DND-41 (cell line): Measurements from ENCODE around the gene UST.

ENCODE experiments used
- EZH2 ChIP-seq: IDR thresholded peaks from 3 replicates; pipeline ENCODE4 v1.6.1; 2012; ENCODE audit warnings: borderline replicate concordance, low read depth, mild to moderate bottlenecking, moderate library complexity, low read length, inconsistent platforms; ENCODE audit not compliant: severe bottlenecking
- TF ChIP-seq, protein P1 (sequence below): IDR thresholded peaks from 2 replicates; pipeline ENCODE4 v1.5.1; 2012; ENCODE audit warnings: borderline replicate concordance, low read length, moderate library complexity, mild to moderate bottlenecking; ENCODE audit not compliant: poor library complexity, severe bottlenecking; ENCODE audit errors: extremely low read depth

DNA sequence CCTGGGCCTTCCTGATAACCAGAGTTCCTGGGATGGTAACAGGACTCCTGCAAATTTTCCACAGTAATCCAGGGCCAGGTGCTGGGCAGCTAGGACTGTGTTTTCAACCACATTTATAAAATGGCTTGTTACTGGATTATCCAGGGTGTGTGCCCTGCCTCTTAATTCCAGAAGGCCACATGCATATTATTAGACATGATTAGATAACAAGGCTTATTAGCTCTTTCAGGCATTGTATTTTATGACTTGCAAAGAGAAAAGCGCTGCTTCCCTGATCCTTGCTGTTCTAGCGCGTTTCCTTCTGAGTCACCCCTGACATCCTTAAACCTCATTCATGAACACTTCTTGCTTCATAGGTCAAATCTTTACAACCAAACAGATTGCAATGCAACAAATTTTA, 208.6 kb downstream of the UST start:
- TF ChIP-seq EZH2: no peak
- TF ChIP-seq, protein P1, sequence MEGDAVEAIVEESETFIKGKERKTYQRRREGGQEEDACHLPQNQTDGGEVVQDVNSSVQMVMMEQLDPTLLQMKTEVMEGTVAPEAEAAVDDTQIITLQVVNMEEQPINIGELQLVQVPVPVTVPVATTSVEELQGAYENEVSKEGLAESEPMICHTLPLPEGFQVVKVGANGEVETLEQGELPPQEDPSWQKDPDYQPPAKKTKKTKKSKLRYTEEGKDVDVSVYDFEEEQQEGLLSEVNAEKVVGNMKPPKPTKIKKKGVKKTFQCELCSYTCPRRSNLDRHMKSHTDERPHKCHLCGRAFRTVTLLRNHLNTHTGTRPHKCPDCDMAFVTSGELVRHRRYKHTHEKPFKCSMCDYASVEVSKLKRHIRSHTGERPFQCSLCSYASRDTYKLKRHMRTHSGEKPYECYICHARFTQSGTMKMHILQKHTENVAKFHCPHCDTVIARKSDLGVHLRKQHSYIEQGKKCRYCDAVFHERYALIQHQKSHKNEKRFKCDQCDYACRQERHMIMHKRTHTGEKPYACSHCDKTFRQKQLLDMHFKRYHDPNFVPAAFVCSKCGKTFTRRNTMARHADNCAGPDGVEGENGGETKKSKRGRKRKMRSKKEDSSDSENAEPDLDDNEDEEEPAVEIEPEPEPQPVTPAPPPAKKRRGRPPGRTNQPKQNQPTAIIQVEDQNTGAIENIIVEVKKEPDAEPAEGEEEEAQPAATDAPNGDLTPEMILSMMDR: no peak
